NCI-H2171 treated with DMSO at 0.1 percent for 48 hours (cell line): Measurements from ENCODE around the gene KCNV2.

Experiments
- DNase-seq: peaks from one replicate; lab custom pipeline; 2025; lab: John Stamatoyannopoulos, UW

Gene KCNV2

GRCh38 chr9:2758898-2759510 lies 41.7 kb downstream of the KCNV2 start:
- DNase-seq: no peak

- DNase-seq: no peak
Observed at GRCh38 chr9:2761424-2761823, 44.1 kb downstream of the KCNV2 start.

GRCh38 chr9:2764353-2764752 lies 47.0 kb downstream of the KCNV2 start:
- DNase-seq: no peak

GRCh38 chr9:2765250-2765880 lies 48.1 kb downstream of the KCNV2 start:
- no peak for DNase-seq

GRCh38 chr9:2767800-2768677 lies 50.7 kb downstream of the KCNV2 start:
- DNase-seq: no peak

GRCh38 chr9:2771087-2771486 lies 53.8 kb downstream of the KCNV2 start:
- DNase-seq: no peak

- DNase-seq: no peak
Observed at GRCh38 chr9:2771661-2772060, 54.4 kb downstream of the KCNV2 start.

GRCh38 chr9:2777454-2777853 lies 60.1 kb downstream of the KCNV2 start:
- DNase-seq: no peak

- DNase-seq: no peak
Observed at GRCh38 chr9:2778816-2779215, 61.5 kb downstream of the KCNV2 start.
